HG03135 (cell line): ENCODE measurements around the gene LRIF1.
"Not testable (repeated sequence)": the region's sequence is repeated elsewhere in the genome, so short reads cannot be mapped to it uniquely, and the experiment has no call there.

Experiments
- ATAC-seq: cut with Tn5 transposase; IDR thresholded peaks from one replicate; pipeline ENCODE4 v1.9.1; 2021; ENCODE audit warnings: mild to moderate bottlenecking, moderate library complexity; ENCODE audit not compliant: unreplicated experiment

LRIF1 gene, protein sequence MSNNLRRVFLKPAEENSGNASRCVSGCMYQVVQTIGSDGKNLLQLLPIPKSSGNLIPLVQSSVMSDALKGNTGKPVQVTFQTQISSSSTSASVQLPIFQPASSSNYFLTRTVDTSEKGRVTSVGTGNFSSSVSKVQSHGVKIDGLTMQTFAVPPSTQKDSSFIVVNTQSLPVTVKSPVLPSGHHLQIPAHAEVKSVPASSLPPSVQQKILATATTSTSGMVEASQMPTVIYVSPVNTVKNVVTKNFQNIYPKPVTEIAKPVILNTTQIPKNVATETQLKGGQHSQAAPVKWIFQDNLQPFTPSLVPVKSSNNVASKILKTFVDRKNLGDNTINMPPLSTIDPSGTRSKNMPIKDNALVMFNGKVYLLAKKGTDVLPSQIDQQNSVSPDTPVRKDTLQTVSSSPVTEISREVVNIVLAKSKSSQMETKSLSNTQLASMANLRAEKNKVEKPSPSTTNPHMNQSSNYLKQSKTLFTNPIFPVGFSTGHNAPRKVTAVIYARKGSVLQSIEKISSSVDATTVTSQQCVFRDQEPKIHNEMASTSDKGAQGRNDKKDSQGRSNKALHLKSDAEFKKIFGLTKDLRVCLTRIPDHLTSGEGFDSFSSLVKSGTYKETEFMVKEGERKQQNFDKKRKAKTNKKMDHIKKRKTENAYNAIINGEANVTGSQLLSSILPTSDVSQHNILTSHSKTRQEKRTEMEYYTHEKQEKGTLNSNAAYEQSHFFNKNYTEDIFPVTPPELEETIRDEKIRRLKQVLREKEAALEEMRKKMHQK

DNA sequence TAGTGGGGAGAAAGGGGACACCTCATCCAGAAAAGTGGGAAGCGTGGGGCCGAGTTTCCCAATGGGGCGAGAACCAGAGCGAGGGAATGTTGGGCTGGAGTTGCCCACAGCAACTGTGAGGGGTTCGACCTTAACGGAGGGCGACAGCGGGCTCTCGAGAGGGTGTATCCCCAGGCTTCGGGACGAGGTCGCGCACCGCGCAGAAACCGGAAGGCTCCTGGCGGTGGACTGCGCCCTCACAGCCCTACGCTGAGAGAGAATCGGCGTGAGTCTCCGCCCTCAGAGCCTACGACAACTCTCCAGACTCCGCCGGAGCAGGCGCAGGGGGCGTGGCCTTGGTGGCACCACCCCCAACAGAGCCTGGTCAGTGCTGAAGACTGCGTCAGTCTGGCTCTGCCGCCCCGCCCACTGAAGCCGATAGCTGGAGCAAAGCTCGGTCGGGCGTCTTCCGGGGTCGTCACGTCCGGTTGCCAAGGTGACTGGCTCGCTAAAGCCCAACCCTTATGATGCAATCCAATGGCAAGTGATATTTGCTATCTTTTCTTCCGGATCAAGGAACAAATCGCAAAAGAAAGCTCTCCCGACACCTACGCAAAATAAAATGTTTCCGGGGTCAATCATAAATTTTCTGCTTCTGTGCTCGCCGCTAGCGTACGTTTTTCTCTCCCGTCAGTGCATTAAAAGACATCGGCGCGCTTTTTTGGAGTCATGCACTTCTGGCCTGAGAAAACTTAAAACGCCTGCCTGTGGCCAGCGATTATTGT lies at the start of gene LRIF1:
Gene LRIF1 (minus strand): TSS at position 232 of the 764 bp plus-strand sequence. CDS start 234 bp downstream, outside the sequence.
- peak; percentile 95 for ATAC-seq

DNA sequence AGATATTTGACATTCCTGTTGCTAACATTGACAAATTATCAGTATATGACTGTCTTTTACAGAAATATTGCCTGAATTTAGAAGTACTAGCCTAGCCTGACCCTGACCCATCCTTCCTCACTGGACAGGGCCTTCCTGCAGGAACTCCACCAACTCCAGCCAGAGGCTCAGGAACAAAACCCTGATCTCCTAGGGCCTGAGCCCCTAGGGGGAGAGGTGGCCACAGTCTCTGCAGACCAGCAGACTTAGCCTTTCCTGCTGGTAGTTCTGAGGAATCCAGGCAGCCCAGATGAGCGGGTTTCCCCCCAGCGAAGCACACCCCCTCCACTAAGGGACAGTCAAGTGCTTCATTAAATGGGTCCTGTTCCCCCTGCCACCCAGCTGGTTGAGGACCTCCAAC lies 44.3 kb upstream of the LRIF1 start:
- no peak for ATAC-seq

DNA sequence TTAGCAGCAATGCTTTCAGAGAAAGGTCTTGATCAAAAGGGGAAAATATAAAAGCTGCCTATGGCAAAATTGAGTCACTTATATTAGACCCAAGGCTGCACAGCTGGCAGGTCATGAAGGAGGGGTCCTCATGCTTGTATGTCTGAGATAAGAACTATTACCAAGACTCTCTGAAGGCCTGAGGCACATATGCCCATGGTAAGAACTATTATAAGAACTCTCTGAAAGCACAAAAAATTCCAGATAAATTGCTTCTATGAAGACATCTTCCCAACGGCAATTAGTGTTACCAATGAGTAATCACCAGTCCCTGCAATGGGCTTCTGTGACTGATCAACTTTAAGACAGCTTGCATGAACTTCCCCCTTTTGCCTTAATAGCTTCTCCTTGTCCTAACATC lies 42.8 kb upstream of the LRIF1 start:
- ATAC-seq: no peak

DNA sequence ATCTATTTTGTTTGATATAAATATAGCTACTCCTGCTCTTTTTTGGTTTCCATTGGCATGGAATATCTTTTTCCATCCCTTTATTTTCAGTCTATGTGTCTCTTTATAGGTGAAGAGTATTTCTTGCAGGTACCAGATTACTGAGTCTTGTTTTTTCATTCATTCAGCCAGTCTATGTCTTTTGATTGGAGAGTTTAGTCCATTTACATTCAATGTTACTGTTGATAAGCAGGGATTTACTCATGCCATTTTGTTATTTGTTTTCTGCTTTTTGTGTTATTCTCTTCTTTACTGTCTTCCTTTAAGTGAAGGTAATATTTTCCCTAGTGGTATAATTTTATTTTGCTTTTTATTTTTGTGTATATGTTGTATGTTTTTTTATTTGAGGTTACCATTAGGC lies 35.9 kb upstream of the LRIF1 start:
- not testable (repeated sequence) for ATAC-seq

DNA sequence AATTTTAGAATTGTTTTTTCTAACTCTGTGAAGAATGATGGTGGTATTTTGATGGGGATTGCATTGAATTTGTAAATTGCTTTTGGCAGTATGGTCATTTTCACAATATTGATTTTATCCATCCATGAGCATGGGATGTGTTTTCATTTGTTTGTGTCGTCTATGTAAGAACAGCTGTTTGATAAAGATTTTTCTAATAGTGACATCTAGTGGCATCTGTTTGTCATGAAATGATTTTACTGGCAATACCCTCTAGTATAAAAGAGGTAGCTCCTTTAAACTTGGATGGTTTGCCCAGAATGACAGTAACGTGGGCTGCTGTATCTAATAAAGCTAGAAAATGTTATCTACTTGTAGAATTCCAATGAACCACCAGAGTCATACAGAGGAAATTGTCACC lies 28.6 kb upstream of the LRIF1 start:
- not testable (repeated sequence) for ATAC-seq

DNA sequence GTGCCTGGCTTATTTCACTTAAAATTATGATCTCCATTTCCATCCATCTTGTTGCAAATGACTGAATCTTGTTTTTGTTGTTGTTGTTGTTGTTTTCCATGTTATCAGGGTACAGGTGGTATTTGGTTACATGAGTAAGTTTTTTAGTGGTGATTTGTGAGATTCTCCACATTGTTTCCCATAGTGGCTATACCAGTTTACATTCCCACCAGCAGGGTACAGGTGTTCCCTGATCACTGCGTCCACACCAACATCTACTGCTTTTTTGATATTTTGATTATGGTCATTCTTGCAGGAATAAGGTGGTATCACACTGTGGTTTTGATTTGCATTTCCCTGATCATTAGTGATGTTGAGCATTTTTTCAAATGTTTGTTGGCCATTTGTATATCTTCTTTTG lies 27.6 kb upstream of the LRIF1 start:
- not testable (repeated sequence) for ATAC-seq

DNA sequence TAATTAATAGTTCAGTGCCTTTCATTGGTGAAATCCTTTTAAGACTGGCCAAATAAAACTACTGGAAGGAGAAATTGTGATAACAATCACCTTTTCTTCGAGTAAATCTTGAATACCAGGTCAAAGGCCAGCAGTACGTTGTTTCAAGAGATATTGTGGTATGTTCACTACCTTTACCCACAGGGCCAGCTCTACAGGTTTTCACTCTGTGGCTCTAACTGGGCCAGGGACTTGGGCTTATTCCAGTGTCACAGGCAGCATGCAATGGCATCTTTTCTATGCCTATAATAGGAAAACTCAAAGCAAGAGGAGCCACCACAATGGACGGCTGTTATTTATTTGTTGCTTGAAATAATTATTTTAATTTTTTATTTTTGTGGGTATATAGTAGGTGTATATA lies 26.8 kb upstream of the LRIF1 start:
- ATAC-seq: no peak

DNA sequence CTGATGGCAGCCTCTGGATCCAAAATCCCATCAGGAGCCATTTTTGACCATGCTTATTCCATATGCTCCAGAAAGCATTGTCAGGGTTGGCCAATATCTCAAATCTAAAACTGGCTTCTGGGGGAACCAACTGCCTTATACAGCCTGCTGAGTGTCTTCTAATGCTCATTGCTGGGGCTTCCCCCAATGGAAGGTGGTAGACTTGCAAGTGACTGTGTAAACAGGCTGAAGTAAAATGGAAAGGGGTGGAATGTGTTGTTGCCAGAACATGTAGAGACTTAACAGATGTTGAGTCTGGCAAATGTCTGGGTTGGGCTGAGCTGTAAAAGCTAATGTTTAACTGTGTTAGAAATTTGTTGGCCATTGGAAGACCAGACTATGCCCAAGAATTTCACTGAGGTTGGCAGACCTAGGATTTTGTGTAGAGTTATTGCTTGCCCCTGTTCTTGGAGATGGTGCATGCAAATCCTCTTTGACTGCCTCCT lies 22.7 kb upstream of the LRIF1 start:
- ATAC-seq: no peak

DNA sequence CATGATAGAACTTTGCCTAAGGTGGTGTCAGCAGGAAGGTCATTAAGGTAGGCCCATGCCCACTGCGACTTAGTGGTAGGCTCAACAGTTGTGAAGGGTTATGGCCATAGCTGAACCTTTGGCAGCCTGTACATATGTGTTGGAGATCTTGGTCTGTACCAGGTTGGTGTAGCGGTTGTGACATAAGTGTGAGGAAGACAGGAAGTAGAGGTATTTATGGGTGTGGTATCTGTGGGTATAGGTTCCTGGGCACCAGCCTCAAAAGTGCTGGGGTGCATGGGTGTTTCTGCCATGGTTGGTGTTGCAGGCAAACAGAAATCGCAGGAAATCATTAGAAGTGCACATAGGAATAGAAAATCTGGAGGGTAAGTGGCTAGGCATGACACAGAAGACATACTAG lies 18.6 kb upstream of the LRIF1 start:
- ATAC-seq: no peak

DNA sequence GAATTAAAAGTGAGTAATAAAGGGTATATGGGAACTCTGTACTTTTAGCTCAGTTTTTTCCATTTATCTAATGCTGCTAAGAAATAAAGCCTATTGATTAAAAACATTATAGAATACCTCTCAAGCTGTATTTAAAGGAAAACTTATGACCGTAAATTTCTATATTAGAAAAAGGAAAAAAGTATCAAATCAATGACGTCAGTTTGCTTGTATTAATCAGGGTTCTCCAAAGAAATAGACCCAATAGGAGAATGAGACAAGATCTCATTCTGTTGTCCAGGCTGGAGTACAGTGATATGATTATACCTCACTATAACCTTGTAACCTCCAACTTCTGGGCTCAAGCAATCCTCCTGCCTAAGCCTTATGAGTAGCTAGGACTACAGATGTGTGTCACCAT lies 15.4 kb upstream of the LRIF1 start:
- ATAC-seq: no peak

DNA sequence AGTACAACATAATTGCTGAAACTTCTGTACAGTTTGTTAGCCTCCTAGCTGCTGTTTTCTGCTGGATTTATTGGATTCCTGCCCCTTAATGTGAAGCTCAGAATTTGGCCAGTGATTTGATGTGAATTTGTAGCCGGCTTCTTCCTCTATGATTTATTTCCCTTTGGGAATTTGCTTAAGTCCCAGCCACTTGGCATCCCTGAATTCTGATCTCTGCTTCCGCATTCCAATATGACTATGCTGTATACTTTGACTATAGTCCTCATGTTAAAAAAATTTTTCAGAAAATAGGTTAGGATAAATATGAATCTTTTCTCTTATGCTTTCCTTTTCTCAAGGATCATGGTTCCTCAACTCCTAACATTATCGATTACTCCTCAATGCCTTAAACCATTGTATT lies 12.4 kb upstream of the LRIF1 start:
- no peak for ATAC-seq

DNA sequence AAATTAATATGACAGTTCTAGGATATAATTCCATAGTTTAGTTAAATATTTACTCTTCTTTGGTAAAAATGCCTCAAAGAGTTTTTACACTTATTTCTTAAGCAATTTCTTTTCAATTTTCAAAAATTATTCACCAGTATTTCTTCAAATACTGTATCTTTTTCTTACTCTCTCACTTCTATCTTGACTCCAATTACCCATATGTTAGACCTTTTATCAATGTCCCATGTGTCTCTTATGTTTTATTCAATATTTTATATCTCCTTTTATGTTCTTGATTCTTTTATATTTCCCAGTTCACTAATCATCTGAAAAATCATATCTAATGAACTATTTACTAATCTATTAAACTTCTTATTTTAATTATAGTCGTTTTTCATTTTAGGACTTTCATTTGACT lies 11.5 kb upstream of the LRIF1 start:
- no peak for ATAC-seq

DNA sequence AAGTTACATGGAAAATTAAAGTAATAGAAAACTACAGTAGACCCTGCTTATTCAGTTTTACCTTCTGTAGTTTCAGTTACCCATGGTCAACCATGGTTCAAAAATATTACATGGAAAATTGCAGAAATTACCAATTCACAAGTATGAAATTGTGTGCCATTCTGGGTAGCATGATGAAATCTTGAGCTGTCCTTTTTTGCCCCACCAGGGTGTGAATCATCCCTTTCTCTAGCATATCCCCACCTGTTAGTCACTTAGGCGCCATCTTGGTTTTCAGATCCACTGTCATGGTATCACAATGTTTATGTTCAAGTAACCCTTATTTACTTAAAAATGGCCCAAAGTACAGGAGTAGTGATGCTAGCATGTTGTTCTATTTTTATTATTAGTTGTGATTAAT lies 3.5 kb upstream of the LRIF1 start:
- no peak for ATAC-seq

DNA sequence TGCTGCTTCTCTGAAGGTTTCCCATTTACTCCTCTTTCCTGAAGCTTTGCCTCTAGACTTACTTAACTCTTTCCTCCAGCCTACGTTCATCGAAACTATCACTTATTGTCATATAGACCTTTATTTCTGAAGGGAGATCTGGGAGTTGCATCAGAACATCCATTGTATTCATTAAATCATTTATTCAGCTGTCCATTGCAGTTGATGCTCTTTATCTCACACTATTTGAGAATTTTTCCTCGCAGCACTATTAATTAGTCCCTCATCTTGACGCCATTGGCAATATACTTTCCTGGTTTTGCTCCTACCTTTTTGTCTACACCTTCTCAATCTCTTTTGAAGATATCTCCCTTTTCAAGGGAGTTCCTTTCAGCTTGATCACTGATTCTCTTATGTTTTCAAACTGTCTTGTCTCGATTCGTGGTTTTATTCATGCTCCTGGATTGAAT lies 757 bp upstream of the LRIF1 start:
- no peak for ATAC-seq

DNA sequence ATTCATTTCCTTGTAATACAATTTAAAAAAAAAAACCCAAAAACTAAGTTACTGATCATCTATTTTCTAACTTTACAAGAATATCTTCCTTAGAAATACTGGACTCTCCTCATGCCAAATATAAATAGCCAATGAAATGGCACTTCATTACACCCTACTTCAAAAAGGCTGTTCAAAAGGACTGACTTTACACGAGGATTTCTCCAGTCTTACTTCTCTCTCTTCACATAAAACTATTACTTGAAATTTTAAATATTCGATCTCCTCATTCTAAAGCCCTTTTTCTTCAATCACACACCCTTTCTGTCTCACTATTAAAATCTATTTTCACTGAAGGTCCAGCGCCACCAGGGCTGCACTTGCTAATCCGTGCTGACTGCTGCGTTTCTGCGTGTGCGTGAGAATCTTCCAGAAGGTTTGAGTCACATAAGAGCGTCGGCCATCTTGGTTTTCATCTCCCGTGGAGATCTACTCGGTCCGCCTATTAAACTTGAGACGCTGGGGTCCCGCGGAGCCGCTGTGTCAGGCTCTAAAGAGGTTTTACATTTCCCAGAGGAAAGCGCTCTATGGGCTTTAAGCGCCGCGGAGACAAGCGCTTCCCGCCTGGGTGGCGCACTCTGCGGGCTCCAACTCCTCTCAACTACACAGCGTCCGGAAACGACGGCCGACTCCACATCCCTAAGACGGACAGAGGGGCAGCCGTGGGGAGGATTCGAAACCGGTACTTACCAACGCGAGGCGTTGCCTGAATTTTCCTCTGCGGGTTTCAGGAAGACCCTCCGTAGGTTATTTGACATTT lies 631 bp downstream of the LRIF1 start:
- peak; percentile 41 for ATAC-seq

DNA sequence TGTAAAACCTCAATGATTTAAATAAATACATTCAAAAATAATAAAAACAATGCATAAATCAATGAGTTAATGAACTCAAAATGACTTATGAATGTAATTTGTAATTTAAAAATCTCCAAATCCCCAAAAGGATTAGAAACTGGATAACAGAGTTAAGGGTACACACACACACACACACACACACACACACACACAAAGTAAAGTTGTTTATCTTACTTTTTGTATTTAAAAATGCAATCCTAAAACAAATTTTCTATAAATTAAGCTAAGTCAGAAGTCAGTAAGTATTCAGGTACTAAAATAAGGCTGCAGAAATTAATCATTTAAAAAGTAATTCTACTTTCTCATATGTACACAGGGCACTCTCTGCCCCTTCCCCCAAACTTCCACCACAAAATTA lies 1.8 kb downstream of the LRIF1 start:
- no peak for ATAC-seq

DNA sequence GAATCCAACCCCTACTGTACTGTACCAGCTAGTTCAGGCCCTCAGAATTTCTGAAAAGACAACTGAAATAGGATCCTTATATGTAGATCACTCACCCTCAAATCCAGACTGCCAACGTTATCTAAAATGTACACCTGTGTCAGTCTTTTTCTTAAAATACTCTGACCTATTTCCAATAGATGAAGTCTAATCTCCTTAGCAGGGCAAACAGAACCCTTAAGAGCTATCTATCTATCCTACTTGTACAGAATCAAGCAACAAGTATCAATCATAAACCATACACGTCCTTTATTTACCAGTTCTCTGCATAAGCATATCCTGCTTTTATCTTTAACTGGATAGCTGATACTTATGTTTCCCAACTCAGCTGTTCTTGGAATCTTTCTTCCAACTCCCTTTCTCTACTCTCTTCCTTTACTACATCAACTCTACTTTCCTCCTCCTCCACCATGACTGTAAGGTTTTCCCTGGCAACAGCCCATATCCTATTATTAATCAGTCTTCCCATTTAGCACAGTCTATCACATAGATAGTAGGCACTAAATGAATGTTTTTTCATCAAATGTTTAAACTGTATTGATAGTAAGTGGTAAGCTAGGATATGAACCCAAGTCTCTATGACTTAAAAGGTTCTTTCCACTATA lies 2.8 kb downstream of the LRIF1 start:
- ATAC-seq: no peak

DNA sequence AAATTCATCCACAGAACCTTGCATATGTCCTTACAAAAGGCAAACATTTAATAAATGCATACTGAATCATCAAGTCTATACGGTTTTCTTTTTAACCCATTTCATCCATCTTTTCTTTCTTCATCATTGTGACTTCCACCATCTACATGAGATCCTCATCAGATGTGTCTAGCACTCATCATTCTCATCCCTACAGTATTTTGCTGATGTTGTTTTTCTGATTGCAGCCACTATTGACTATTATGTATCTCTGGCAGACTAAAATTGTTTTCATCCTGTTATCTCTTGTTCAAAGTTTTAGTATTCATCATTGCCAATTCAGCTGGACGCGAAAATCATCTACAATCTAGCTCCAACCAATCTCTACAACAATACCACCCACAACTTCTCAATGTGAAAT lies 5.9 kb downstream of the LRIF1 start:
- no peak for ATAC-seq

DNA sequence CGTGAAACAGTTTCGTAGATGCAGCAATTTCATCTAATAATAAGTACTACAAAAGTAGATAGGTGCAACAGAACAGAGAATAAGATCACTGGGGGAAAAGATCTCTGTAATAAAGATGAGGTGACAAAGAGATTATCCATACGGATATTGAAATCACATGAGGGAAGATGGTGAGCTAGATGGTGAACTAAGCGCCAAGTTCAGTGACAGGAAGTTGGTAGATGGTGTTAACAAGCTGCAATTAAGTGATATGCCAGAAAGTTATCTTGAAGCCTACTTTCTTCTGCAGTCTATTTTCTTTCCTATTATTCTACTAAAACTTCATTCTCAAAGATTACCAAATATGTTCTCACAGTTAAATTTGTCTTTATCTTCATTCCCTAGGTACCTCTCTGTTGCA lies 7.1 kb downstream of the LRIF1 start:
- ATAC-seq: no peak

DNA sequence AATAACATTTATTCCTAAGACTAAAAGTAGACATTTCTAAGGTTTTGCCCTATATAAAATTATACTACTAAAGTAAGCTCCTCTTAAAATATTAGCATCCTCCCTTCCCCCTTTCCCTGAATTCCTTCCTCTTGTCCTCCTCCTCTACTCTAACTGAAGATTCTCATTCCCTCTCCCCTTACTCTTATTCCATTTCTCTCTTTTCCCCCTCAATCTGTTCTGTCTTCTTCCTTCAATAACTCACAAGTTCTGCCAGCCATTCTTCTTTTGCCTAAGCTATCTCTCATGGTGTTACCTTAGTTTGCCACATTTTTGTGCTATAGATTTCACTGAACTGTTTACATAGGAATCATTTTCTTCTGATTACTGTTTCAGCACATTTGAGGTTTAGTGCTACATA lies 10.7 kb downstream of the LRIF1 start:
- ATAC-seq: no peak
